ENCODE data around the gene CEP128.

GRCh38 chr14:80948291-80948690 is 6.8 kb upstream of the CEP128 start:
- TF ChIP-seq EZH2 (IDR thresholded peaks at IDR 0.05; ENCODE audit: borderline replicate concordance, low read depth, low read length, severe bottlenecking), result no peak
- no peak for TF ChIP-seq CTCF (IDR thresholded peaks at IDR 0.05; ENCODE audit: borderline replicate concordance, extremely low read depth, low read length, poor library complexity, severe bottlenecking)

Measured in DND-41 (cell line).